IPS DF 4.7 (cell line): ENCODE data around the gene CCL5.

ENCODE experiments used
- DNase-seq: peaks from one replicate; pipeline ENCODE4 v3.0.0-alpha.2; 2013; ENCODE audit warnings: low spot score; ENCODE audit errors: extremely low read depth

CCL5 gene

DNA sequence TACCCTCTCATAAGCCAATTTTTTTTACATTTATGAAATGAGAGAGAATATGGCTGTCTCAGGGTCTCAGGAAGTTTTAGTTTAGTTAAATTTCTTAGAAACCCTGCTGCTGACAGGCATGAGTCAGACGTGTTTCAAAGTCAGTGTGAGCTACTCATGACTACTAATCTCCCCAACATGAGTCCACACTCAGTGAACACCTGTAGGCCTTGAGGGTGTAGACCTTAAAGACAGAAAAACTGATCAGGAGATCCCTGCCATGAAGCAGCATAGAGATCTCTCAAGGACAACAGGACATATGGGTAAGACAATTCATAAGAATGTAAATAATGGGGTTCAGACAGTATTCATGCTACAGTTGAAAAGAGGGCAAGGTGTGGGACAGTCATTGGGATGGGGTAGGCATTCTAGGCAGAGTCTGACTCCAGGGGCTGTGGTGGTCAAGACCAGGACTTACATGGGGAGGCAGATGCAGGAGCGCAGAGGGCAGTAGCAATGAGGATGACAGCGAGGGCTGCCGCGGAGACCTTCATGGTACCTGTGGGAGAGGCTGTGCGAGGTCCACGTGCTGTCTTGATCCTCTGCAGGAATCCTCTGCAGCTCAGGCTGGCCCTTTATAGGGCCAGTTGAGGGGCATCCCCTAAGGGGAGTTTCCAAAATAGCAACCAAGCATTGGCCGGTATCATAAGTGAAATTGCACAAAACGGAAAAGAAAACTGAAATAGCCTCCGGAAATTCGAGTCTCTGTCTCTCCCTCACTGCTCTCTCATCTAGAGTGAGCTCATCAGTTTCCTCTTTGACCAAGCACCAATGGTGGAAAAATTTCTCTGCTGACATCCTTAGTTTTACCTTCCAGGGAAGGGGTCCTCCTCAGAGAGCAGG is at the start of gene CCL5:
Gene CCL5, minus strand, starts transcription at position 588 of the 882 bp plus-strand sequence.
- no peak for DNase-seq

DNA sequence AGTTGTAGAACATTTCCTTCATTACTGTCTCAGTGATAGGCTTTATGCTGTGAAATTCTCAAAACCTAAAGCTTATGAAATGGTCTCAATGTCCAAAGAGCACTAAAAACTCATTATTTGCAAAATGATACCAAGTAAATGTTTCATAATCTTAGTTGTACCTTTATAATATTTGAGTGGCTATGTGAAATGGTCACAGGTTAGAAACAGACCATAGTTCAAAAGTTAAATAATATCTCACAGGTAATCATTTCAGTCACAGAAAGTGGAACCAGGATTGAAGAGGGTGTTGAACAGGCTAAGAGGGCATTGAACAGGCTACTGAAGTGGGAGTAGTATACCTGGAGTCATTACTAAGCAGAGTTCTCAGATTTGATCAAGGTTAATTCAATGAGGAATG is 47.6 kb upstream of the CCL5 start:
- DNase-seq = no peak

DNA sequence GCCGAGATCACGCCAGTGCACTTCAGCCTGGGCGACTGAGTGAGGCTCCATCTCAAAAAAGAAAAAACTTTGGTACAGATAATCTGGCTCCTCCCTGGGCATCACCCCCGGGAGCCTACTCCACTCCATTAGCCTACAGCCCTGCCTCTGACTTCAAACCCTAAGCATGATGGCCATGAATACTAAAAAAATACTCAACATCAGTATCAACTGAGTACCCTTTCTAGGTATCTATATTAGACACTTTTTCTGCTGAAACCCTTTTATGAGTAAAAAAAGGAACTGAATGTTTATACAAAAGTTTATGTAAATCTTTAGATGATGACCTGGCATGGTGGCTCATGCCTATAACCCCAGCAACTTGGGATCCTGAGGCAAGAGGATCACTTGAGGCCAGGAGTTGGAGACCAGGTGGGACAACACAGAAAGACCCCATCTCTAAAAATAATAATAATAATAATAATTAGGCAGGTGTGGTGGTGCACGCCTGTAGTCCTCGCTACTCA is 43.5 kb upstream of the CCL5 start:
- no peak for DNase-seq

- no peak for DNase-seq
Measured at GRCh38 chr17:35920229-35920628, 40.1 kb upstream of the CCL5 start.

DNA sequence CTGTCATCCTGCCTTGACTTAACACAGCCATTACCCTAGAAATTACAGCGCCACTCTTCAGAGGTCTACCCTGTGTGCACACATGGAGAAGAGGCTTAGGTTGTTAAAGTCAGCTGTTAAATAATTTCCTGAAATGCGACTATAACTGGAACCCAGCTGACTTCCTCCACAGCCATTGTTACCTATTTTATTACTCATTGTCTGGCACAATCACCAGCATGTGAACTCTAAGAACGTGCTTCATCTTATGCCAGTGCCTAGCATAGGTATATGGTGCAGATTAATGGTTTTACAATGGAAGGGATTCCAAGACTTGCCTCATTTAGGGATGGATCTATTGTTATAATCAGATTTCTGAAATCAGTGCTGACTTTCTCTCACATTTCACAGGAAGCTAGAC is 38.5 kb upstream of the CCL5 start:
- no peak for DNase-seq

DNA sequence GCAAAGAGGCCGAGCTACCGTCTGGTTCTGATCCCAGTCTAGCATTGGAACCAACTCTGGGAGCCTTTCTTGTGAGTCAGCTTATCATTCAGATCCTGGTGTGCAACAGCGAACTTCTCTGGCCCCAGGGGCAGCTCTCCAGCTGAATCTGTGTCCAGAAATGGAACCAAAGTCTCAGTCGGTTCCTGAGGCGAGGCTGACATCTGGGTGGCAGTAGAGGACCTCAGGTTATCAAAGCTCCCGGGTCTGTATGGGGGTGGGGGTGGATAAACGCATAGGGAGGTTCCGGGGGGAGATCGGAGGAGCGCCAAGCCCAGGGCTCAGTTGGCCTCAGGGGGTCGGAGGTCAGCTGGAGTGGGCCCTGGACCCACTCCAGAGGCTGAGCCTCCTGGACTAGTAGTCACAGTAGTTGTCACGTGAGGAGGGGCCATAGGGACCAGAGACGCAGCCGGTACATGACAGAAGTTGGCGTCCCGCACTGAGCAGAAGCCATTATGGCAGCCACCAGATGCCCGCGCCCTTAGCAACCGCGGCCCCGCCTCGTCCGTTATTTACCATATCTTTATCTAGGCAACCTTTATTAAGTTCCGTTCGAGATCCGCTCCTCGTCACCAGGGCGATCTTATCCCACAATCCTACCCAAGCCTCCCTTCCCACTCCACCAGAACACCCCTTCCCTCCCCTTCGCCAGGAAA is 37.5 kb upstream of the CCL5 start:
- DNase-seq = no peak

DNA sequence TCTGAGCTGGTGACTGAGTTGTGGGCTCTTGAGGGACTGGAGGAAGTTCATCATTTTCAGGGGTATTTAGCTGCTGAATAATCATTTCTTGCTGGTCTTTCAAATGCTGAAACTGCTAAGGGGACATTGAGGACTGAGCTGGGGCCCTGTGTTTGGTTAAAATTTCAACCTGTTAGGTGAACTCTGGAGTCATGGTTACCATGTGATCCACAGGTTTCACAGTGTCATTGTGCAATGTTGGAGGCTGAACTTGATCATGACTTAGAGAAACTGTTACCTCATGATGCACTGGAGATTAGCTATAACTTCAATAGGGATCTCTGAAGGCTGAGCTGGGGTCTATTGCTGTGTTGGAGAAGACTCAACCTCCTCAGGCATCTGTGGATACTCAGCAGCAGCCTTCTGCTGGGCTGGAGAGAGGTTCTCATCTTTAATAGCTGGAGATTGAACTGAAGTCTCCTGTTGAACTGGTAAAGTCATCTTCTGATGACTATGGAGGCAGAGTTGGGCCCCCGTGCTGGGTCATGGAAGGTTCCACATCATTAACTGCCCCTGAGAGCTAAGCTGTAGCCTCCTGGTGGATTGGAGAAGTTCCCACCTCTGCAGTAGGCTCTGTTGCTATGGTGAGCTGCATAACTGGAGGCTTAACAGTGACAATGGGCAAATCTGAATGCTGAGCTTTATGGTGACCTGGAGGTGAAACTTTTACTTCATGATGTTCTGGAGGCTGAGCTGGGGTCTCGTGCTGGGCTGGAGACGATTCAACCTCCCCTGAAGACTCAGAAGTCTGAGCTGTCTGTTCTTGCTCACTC is 35.2 kb upstream of the CCL5 start:
- DNase-seq = no peak

DNA sequence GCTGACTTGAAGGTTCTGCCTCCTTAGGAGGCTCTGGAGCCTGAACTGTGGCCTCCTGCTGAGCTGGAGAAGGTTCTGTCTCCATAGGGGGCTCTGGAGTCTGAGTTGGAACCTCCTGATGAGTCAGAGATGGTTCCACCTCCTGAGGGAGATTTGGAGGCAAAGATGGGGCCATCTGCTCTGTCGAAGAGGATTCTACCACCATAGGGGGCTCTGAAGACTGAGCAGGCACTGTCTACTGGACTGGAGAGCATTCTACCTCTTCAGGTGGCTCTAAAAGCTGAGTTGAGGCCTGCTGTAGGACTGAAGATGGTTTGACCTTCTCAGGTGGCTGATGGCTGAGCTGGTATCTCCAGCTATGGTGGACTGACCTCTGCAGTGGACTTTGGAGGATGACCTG is 34.2 kb upstream of the CCL5 start:
- no peak for DNase-seq

DNA sequence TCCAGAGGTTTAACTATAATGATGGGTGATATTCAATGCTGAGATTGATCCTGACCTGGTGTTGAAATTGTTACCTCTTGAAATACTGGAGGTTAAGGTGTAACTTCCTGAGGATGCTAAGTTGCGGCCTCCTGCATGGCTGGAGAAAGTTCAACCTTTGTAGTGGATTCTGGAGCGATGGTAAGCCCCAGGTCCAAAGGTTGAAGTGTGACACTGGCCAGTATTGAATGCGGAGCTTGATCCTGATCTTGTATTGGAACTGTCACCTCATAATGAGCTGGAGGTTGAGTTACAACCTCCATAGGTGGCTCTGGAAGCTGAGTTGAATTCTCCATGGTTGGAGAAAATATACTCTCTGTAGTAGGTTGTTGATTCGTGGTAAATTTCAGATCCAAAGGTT is 33.4 kb upstream of the CCL5 start:
- DNase-seq = no peak

- DNase-seq = no peak
Measured at GRCh38 chr17:35912942-35913341, 32.8 kb upstream of the CCL5 start.

GRCh38 chr17:35912339-35912912 is 32.3 kb upstream of the CCL5 start:
- DNase-seq = no peak

DNA sequence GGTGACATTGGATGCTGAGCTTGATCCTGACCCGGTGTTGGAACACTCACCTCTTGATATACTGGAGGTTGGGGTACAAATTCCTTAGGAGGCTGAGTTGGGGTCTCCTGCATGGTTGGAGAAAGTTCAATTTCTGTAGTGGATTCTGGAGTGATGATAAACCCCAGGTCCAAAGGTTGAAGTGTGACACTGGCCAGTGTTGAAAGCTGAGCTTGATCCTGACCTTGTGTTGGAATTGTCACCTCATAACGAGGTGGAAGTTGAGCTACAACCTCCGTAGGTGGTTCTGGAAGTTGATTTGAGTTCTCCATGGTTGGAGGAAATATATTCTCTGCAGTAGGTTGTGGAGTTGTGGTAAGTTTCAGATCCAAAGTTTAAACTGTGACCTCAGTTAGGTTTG is 29.2 kb upstream of the CCL5 start:
- DNase-seq = no peak

DNA sequence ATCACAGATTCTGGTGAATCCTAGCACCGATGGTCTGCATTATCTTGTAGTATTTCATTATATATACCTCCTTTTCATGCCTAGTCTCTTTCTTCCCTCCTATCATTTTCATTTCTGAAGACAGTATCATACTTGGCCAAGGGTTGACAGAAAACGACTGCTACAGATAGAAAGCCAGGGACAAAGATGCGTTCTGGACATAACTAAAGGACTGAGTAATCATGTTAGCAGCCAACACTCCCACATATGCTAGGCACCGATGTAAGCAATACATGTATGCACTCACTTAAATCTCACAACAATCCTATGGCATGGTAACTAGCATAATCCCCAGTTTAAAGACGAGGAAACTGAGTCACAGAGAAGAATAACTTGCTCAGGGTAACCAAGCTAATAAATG is 27.5 kb upstream of the CCL5 start:
- DNase-seq = no peak

- DNase-seq = no peak
Measured at GRCh38 chr17:35906926-35907637, 26.9 kb upstream of the CCL5 start.

- no peak for DNase-seq
Measured at GRCh38 chr17:35906191-35906925, 26.2 kb upstream of the CCL5 start.

DNA sequence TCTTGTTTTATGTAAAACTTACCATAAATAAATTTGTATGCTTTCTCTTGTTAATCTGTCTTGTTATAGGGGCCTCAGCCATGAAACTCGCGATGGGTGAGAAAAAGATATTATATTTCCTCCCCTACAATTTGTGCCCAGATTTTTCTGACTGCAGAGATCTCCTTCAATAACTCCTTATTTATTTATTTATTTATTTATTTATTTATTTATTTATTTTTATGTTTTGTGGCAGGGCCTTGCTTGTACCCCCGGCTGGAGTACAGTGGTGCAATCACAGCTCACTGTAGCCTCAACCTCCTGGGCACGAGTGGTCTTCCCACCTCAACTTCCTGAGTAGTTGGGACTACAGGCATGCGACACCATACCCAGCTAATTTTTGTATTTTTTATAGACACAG is 23.3 kb upstream of the CCL5 start:
- no peak for DNase-seq

GRCh38 chr17:35901631-35902175 is 21.5 kb upstream of the CCL5 start:
- no peak for DNase-seq

GRCh38 chr17:35900708-35901480 is 20.7 kb upstream of the CCL5 start:
- DNase-seq = no peak

- no peak for DNase-seq
Measured at GRCh38 chr17:35900280-35900679, 20.1 kb upstream of the CCL5 start.
